Calu3 (cell line): ENCODE data around the gene ZNF429. TPM values are rescaled to one million over a fixed set of nuclear protein-coding genes. Genes with fewer than 3 reads are reported as not detected.

Experiments
- BruUV-seq: library from RNA; stranded (reverse); fragments of 400-500 nt; replicated peaks from 2 replicates; lab custom pipeline; 2021; lab: Mats Ljungman, UMichigan
- CTCF ChIA-PET: fragments of 300-600 bp; sonication (Branson Sonifier 250); formaldehyde crosslinking; loops from one replicate; lab custom pipeline; 2022; ENCODE audit warnings: antibody characterized with exemption; lab: Charles Lee
- DNase-seq: peaks from one replicate; pipeline ENCODE4 v3.0.0; 2022
- H3K27ac Mint-ChIP-seq: one replicate; pipeline ENCODE4 v1.8.0; 2022; ENCODE audit warnings: mixed read lengths; ENCODE audit not compliant: unreplicated experiment
- H3K27me3 Mint-ChIP-seq: one replicate; pipeline ENCODE4 v1.8.0; 2022; ENCODE audit warnings: mixed read lengths; ENCODE audit not compliant: unreplicated experiment
- H3K36me3 Mint-ChIP-seq: one replicate; pipeline ENCODE4 v1.8.0; 2022; ENCODE audit warnings: mild to moderate bottlenecking, moderate library complexity, mixed read lengths; ENCODE audit not compliant: insufficient read depth, unreplicated experiment
- H3K4me1 Mint-ChIP-seq: one replicate; pipeline ENCODE4 v1.8.0; 2022; ENCODE audit warnings: mild to moderate bottlenecking, low read depth, mixed read lengths; ENCODE audit not compliant: unreplicated experiment
- H3K4me3 Mint-ChIP-seq: one replicate; pipeline ENCODE4 v1.8.0; 2022; ENCODE audit warnings: mild to moderate bottlenecking, low read depth, moderate library complexity, mixed read lengths; ENCODE audit not compliant: unreplicated experiment
- H3K9me3 Mint-ChIP-seq: one replicate; pipeline ENCODE4 v1.8.0; 2022; ENCODE audit warnings: low read depth, mixed read lengths; ENCODE audit not compliant: unreplicated experiment
- CTCF ChIP-seq: fragments of 200-600 bp; IDR thresholded peaks from one replicate; pipeline ENCODE4 v1.8.0; 2022; ENCODE audit warnings: antibody characterized with exemption; ENCODE audit not compliant: unreplicated experiment
- intact Hi-C: fragments of 100-400 bp; cut with micrococcal nuclease; formaldehyde crosslinking; loops from one replicate; pipeline ENCODE4 v1.10.0; 2022; ENCODE audit not compliant: unreplicated experiment
- total RNA-seq: library from RNA; stranded (reverse); gene quantifications from 2 replicates; pipeline ENCODE4 v1.2.3, GENCODE V29; 2022

The ZNF429 gene
- total RNA-seq, 1 experiment from 2014 or later: 3.7 TPM

- intact Hi-C loops: no loop called here
- no peak for TF ChIP-seq CTCF
- no peak for DNase-seq
- Mint-ChIP-seq H3K9me3 (peaks cover 15% of the 10 kb centered on the region), H3K4me3 (no peak overlapping the region), H3K36me3 (no peaks in the 10 kb centered on the region), H3K27ac (no peak overlapping the region), H3K4me1 (no peaks in the 10 kb centered on the region), H3K27me3 (no peaks in the 10 kb centered on the region)
- CTCF ChIA-PET: no interaction called here
- no TSS peak for BruUV-seq
Observed at GRCh38 chr19:21487969-21488368, 17.4 kb upstream of the ZNF429 start.

GRCh38 chr19:21491146-21491545 lies 14.3 kb upstream of the ZNF429 start:
- DNase-seq: no peak
- H3K4me1 Mint-ChIP-seq: no peaks in the 10 kb centered on the region
- H3K27ac Mint-ChIP-seq: no peak overlapping the region
- no peaks in the 10 kb centered on the region for H3K27me3 Mint-ChIP-seq
- no peak overlapping the region for H3K4me3 Mint-ChIP-seq
- intact Hi-C loops: no loop called here
- H3K9me3 Mint-ChIP-seq: peaks cover 16% of the 10 kb centered on the region
- TF ChIP-seq CTCF: no peak
- CTCF ChIA-PET: no interaction called here
- BruUV-seq: no TSS peak
- H3K36me3 Mint-ChIP-seq: no peaks in the 10 kb centered on the region

GRCh38 chr19:21492947-21493906 lies 12.2 kb upstream of the ZNF429 start:
- DNase-seq: no peak
- no peaks in the 10 kb centered on the region for H3K4me1 Mint-ChIP-seq
- intact Hi-C loops: no loop called here
- CTCF ChIA-PET: interaction anchor here (0.6 kb wide), 1 partner anchor 704 kb away, joined by 3 read pairs; the partner anchor contains the start of gene ZNF676
- no peak overlapping the region for H3K4me3 Mint-ChIP-seq
- TF ChIP-seq CTCF: no peak
- H3K27ac Mint-ChIP-seq: no peak overlapping the region
- H3K9me3 Mint-ChIP-seq: peaks cover 24% of the 10 kb centered on the region
- no peaks in the 10 kb centered on the region for H3K36me3 Mint-ChIP-seq
- BruUV-seq: no TSS peak
- no peaks in the 10 kb centered on the region for H3K27me3 Mint-ChIP-seq

DNA sequence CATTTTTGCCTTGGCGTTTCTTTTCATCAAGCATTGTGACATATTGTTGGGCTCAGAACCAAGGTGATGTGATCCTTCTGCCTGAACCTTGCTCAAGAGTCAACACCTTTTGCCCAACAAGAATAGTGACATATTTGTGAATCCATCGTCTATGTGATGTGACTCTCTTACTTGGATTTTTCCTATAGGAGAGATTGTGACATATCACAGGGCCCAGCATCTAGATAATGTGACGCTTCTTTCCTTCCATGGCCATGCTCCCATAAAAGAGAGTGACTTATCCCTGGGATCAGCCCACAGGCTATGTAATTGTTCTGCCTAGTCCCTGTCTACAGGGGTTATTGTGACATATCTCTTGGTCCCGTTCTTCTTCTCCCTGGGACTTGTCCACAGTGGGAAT lies 8.5 kb upstream of the ZNF429 start:
- TF ChIP-seq CTCF: no peak
- DNase-seq: no peak
- BruUV-seq: no TSS peak
- no peaks in the 10 kb centered on the region for H3K4me1 Mint-ChIP-seq
- H3K4me3 Mint-ChIP-seq: no peak overlapping the region
- H3K9me3 Mint-ChIP-seq: peaks cover 21% of the 10 kb centered on the region
- H3K27ac Mint-ChIP-seq: no peak overlapping the region
- H3K27me3 Mint-ChIP-seq: no peaks in the 10 kb centered on the region
- CTCF ChIA-PET: no interaction called here
- intact Hi-C loops: no loop called here
- H3K36me3 Mint-ChIP-seq: no peaks in the 10 kb centered on the region
